HG03354 (cell line): ENCODE measurements around the gene MRAS.
"Not testable (repeated sequence)": the region's sequence is repeated elsewhere in the genome, so short reads cannot be mapped to it uniquely, and the experiment has no call there.

Experiments
- ATAC-seq: cut with Tn5 transposase; IDR thresholded peaks from one replicate; pipeline ENCODE4 v1.9.1; 2021; ENCODE audit warnings: mild to moderate bottlenecking; ENCODE audit not compliant: unreplicated experiment, poor library complexity, severe bottlenecking

MRAS gene

GRCh38 chr3:138364356-138365252 lies 16.2 kb downstream of the MRAS start:
- no peak for ATAC-seq

GRCh38 chr3:138365253-138365555 lies 16.8 kb downstream of the MRAS start:
- no peak for ATAC-seq

GRCh38 chr3:138366006-138366759 lies 17.8 kb downstream of the MRAS start:
- no peak for ATAC-seq

GRCh38 chr3:138367326-138367850 lies 19.0 kb downstream of the MRAS start:
- ATAC-seq = no peak

GRCh38 chr3:138367911-138368310 lies 19.5 kb downstream of the MRAS start:
- ATAC-seq = no peak

- no peak for ATAC-seq
Observed at GRCh38 chr3:138369151-138369900, 20.9 kb downstream of the MRAS start.

- ATAC-seq = no peak
Observed at GRCh38 chr3:138370321-138370720, 21.9 kb downstream of the MRAS start.

GRCh38 chr3:138371070-138371965 lies 22.9 kb downstream of the MRAS start:
- ATAC-seq = peak; percentile 100

GRCh38 chr3:138373087-138373735 lies 24.8 kb downstream of the MRAS start:
- ATAC-seq = no peak

- no peak for ATAC-seq
Observed at GRCh38 chr3:138373736-138374094, 25.3 kb downstream of the MRAS start.

GRCh38 chr3:138374573-138375134 lies 26.3 kb downstream of the MRAS start:
- ATAC-seq = no peak

GRCh38 chr3:138375447-138375846 lies 27.1 kb downstream of the MRAS start:
- no peak for ATAC-seq

- ATAC-seq = no peak
Observed at GRCh38 chr3:138376663-138377062, 28.3 kb downstream of the MRAS start.

GRCh38 chr3:138377212-138377611 lies 28.8 kb downstream of the MRAS start:
- ATAC-seq = not testable (repeated sequence)

GRCh38 chr3:138377804-138378203 lies 29.4 kb downstream of the MRAS start:
- ATAC-seq = no peak

GRCh38 chr3:138378331-138378730 lies 30.0 kb downstream of the MRAS start:
- no peak for ATAC-seq

- no peak for ATAC-seq
Observed at GRCh38 chr3:138378990-138379389, 30.6 kb downstream of the MRAS start.

GRCh38 chr3:138381413-138381901 lies 33.1 kb downstream of the MRAS start:
- ATAC-seq = no peak
